Activated T-helper 1 cell treated with Interleukin-2 at 50 U/mL for 16 hours (primary cell): ENCODE measurements around the gene CCDC60.

Experiments
- DNase-seq: peaks from one replicate; pipeline ENCODE4 v3.0.0-alpha.2; 2020; ENCODE audit warnings: low read depth

CCDC60 gene

DNA sequence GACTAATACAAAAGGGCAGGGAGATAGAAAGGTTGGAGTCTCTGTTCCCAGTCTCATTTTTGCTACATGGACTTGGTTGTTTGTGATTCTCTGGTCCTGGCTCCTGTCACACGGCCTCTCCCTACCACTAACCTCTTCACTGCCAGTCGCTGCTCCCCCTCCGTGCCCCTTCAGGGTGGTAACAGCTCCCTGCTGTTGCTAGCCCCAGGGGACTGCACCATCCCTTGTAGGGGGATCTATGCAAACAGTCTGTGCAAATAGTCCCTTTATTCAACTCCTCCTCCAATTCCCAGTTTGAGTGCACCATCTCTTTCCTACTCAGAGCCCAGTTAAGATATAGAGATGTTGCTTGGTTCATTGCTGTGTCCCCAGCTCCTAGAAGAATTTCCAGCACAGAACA is 51.1 kb downstream of the CCDC60 start:
- DNase-seq = no peak

GRCh38 chr12:119389687-119390086 is 55.2 kb downstream of the CCDC60 start:
- no peak for DNase-seq

GRCh38 chr12:119391673-119392072 is 57.1 kb downstream of the CCDC60 start:
- DNase-seq = no peak

DNA sequence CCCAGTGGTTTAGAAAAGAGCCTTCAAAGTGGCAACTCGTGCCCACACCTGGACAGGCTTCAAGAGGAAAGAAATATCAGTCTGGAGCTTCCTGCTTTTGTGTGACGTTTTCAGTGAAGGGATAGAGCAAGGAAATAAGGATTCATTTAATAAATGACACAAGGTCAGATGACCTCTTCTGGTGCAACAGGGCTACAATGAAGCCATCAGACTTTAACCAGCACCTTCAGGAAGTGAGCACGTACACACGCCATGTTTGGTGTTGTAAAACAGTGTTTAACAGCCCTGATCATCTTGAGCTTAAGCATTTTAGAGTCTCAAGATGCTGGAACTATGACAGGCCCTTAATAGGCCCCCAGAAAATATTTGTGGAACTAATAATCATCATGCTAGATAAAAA is 59.1 kb downstream of the CCDC60 start:
- DNase-seq = no peak

DNA sequence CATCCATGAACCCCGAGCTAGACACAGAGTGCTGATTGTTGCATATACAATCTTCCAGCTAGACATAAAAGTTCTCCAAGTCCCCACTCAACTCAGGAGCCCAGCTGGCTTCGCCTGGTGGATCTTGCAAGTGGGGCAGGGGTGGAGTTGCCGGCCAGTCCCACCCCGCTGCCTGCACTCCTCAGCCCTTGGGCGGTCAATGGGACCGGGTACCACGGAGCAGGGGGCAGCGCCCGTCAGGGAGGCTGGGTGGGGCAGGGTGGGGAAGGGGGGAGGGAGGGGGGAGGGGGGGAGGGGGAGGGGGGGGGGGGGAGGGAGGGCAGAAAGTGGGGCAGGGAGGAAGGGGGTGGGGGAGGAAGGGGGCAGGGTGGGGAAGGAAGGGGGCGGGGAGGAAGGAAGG is 63.0 kb downstream of the CCDC60 start:
- no peak for DNase-seq

DNA sequence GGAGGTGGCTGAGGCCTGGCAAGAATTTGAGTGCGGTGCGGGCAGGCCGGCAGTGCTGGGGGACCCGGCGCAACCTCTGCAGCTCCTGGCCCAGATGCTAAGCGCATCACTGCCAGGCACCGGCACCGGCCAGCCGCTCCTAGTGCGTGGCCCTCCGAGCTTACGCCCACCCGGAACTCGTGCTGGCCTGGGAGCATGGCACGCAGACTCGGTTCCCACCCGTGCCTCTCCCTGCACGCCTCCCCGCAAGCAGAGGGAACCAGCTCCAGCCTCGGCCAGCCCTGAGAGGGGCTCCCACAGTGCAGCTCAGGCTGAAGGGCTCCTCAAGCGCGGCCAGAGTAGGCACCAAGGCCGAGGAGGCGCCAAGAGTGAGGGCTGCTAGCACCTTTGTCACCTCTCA is 63.7 kb downstream of the CCDC60 start:
- no peak for DNase-seq

DNA sequence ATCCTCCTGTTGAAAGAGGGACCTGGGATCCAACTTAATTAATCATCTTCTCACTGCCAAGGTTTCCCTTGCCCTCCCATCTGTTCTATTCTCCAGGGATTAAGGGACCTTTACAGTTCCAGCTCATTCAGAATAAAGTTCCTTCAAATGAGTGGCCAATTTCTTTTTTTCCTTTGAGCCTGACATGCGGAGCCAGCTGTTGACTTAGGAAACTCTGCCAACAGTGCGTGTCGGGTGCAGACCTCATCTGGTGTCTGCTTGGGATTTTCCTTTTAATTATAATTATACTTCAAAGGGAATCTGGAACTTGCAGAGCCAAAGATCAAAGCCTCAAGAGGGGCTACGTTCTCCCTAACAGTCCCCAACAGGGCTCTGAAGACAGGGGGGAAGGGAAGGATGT is 64.8 kb downstream of the CCDC60 start:
- DNase-seq = no peak

GRCh38 chr12:119406308-119406707 is 71.8 kb downstream of the CCDC60 start:
- no peak for DNase-seq

- DNase-seq = no peak
These were observed 72.3 kb downstream of the CCDC60 start for GRCh38 chr12:119406811-119407210.

GRCh38 chr12:119409043-119409442 is 74.5 kb downstream of the CCDC60 start:
- DNase-seq = no peak

DNA sequence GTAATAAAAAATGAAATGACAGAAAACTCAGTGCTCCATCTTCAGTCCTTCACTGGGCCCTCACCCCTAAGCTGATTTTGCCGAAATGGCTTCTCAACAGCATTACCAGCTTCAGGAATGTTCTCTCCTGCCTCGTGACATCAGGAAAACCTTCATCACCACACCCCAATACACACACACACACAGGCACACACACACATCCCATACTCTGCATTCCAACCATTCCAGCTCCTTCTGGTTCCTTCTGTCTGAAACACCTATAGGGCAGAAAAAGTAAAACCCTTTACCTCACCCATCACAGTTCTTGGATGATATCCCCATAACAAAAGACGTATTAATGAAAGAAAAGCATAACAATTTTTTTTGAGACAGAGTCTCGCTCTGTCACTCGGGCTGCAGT is 75.9 kb downstream of the CCDC60 start:
- DNase-seq = no peak

DNA sequence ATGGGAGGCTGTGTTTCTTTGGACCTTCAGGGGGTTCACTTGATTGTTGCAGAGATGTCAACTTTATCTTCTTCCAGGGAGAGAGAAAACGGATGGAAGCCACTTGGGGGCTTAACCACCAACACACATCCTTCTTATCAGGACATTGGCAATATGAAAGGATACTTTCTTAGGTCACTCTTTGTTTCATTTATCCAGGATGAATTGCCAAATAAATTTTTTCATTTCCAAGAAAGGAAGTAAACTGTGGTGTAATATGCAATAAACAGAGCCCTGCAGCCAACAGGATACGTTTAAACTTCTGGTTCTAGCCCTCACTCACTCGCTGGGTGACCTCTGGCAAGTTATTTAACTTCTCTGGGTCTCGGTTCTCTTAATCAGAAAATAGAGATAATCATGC is 77.8 kb downstream of the CCDC60 start:
- DNase-seq = no peak

- DNase-seq = no peak
These were observed 78.6 kb downstream of the CCDC60 start for GRCh38 chr12:119412811-119413794.

- no peak for DNase-seq
These were observed 81.2 kb downstream of the CCDC60 start for GRCh38 chr12:119415714-119416113.

- no peak for DNase-seq
These were observed 82.9 kb downstream of the CCDC60 start for GRCh38 chr12:119417440-119417839.

GRCh38 chr12:119419381-119419780 is 84.9 kb downstream of the CCDC60 start:
- no peak for DNase-seq

- no peak for DNase-seq
These were observed 88.8 kb downstream of the CCDC60 start for GRCh38 chr12:119423285-119423684.

DNA sequence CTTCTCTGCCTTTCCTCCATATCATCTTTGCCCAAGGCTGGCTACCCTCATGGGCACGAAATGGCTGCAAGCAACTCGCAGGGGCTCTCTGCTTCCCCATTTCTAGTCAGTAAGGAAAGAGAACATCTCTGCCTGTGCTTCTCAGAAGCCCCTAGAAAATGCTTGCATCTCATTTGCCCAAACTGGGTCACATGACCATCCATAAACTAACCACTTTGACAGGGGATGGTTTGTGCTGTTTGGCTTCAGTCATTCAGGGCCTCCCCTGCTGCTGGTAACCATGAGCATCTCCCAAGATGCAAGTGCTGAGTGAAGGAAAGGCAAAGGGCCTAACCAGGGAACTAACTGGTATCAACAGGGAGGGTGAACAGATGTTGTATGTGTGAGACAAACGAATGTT is 91.1 kb downstream of the CCDC60 start:
- no peak for DNase-seq

GRCh38 chr12:119431151-119431550 is 96.6 kb downstream of the CCDC60 start:
- DNase-seq = no peak

DNA sequence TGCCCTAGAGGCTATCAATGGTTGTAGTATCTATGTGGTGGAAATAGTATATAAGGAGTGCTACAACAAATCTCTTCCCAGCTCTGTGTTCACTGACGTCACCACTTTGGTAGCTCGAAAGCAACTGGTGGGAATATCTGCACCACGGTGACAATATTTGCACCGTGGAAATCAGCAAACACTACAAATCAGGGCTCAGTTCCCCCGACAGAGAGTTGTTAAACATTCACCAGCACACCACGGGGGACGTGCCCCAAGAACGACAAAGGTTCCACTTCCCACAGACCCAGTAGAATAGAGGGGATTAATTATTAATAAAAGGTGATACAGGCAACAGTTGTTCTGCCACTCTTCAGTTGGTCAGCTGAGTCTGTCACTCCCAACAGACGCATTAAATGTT is 98.4 kb downstream of the CCDC60 start:
- DNase-seq = no peak

GRCh38 chr12:119440803-119441360 is 106.4 kb downstream of the CCDC60 start:
- no peak for DNase-seq

- no peak for DNase-seq
These were observed 110.0 kb downstream of the CCDC60 start for GRCh38 chr12:119444462-119445044.

GRCh38 chr12:119446459-119446858 is 111.9 kb downstream of the CCDC60 start:
- no peak for DNase-seq
